Vagina (tissue), 2 donors: ENCODE measurements around the gene ARL5C. TPM values are rescaled to one million over a fixed set of nuclear protein-coding genes. Genes with fewer than 3 reads are reported as not detected.

ENCODE experiments used
- DNase-seq, 2 donors: peaks; one replicate each; pipeline ENCODE4 v3.0.0-alpha.2; 2017; ENCODE audit errors: extremely low spot score in 2 of 2
- H3K27ac ChIP-seq: fragments of 200-600 bp; sonication (generic); one replicate; pipeline ENCODE4 v1.5.1; 2019
- H3K27me3 ChIP-seq: fragments of 200-600 bp; sonication (generic); one replicate; pipeline ENCODE4 v1.5.1; 2019
- H3K36me3 ChIP-seq, 2 donors: fragments of 200-600 bp; sonication (generic); one replicate each; pipeline ENCODE4 v1.5.1; 2017 to 2019
- H3K4me1 ChIP-seq: fragments of 200-600 bp; sonication (generic); one replicate; pipeline ENCODE4 v1.5.1; 2019
- H3K4me3 ChIP-seq, 2 donors: fragments of 200-600 bp; sonication (generic); 1 replicate in 1 of 2; 2 replicates in 1 of 2; pipeline ENCODE4 v1.5.1; 2016 to 2019
- H3K9me3 ChIP-seq: fragments of 200-600 bp; sonication (generic); one replicate; pipeline ENCODE4 v1.5.1; 2019
- CTCF ChIP-seq, 3 experiments: fragments of 450-650 bp in 2 of 3; fragments of 200-600 bp in 1 of 3; sonication (generic) in 1 of 3; IDR thresholded peaks; one replicate each; pipeline ENCODE4 v1.5.1; 2017 to 2019; ENCODE audit warnings: antibody characterized with exemption in 3 of 3, mild to moderate bottlenecking in 2 of 3, moderate library complexity in 2 of 3
- POLR2A ChIP-seq, 2 donors: fragments of 450-650 bp; IDR thresholded peaks; one replicate each; pipeline ENCODE4 v1.6.1; 2017; ENCODE audit warnings: antibody characterized with exemption in 2 of 2, mild to moderate bottlenecking in 2 of 2, moderate library complexity in 2 of 2
- POLR2AphosphoS5 ChIP-seq, 2 donors: sonication (generic); formaldehyde crosslinking; IDR thresholded peaks; one replicate each; pipeline ENCODE4 v1.9.0; 2017; ENCODE audit warnings: antibody characterized with exemption in 2 of 2, mild to moderate bottlenecking in 2 of 2, low read depth in 1 of 2; ENCODE audit not compliant: insufficient read depth in 1 of 2
- intact Hi-C: fragments of 100-400 bp; cut with DNase I; formaldehyde crosslinking; loops from one replicate; pipeline ENCODE4 v1.15.1; 2023
- total RNA-seq: library from RNA; depleted of rRNA; stranded (reverse); fragments of >200 nt; gene quantifications from one replicate; pipeline ENCODE4 v1.2.3, GENCODE V29; 2016

The ARL5C gene
- total RNA-seq, 1 donor from 2014 or later = not detected

- Histone ChIP-seq H3K4me3 (peak overlapping the region; percentile 34 to 39), H3K27ac (peak overlapping the region; percentile 21), H3K4me1 (peaks cover 31% of the 10 kb centered on the region), H3K36me3 (peaks cover 0 to 2% of the 10 kb centered on the region in 2 donors), H3K27me3 (no peaks in the 10 kb centered on the region), H3K9me3 (no peaks in the 10 kb centered on the region)
- TF ChIP-seq CTCF (IDR thresholded peaks at IDR 0.05) (no peak), POLR2AphosphoS5 (IDR thresholded peaks at IDR 0.05; ENCODE audit: insufficient read depth in 1 of 2, low read depth in 1 of 2) (no peak), POLR2A (IDR thresholded peaks at IDR 0.05) (no peak)
- intact Hi-C loops = no loop called here
- no peak for DNase-seq
Observed at GRCh38 chr17:39210093-39210434, 44.1 kb upstream of the ARL5C start.

- no peaks in the 10 kb centered on the region for H3K27me3 ChIP-seq
- no peak for DNase-seq
- no peak for TF ChIP-seq POLR2A (IDR thresholded peaks at IDR 0.05)
- TF ChIP-seq POLR2AphosphoS5 (IDR thresholded peaks at IDR 0.05; ENCODE audit: insufficient read depth in 1 of 2, low read depth in 1 of 2) = peak; percentile 33 to 75
- H3K27ac ChIP-seq = peak overlapping the region; percentile 21
- H3K9me3 ChIP-seq = no peaks in the 10 kb centered on the region
- H3K4me3 ChIP-seq = peak overlapping the region; percentile 34 to 39
- intact Hi-C loops = no loop called here
- H3K4me1 ChIP-seq = peaks cover 31% of the 10 kb centered on the region
- H3K36me3 ChIP-seq = peaks cover 0 to 7% of the 10 kb centered on the region in 2 donors
Observed at GRCh38 chr17:39209317-39210092, 43.5 kb upstream of the ARL5C start.

- Histone ChIP-seq H3K4me3 (no peak overlapping the region), H3K27ac (no peak overlapping the region), H3K27me3 (no peaks in the 10 kb centered on the region), H3K4me1 (peaks cover 31% of the 10 kb centered on the region), H3K9me3 (no peaks in the 10 kb centered on the region), H3K36me3 (peaks cover 0 to 14% of the 10 kb centered on the region in 2 donors)
- no peak for TF ChIP-seq POLR2AphosphoS5 (IDR thresholded peaks at IDR 0.05; ENCODE audit: insufficient read depth in 1 of 2, low read depth in 1 of 2)
- no peak for TF ChIP-seq CTCF (IDR thresholded peaks at IDR 0.05)
- no peak for TF ChIP-seq POLR2A (IDR thresholded peaks at IDR 0.05)
- intact Hi-C loops = no loop called here
- DNase-seq = no peak
Observed at GRCh38 chr17:39208893-39209292, 42.9 kb upstream of the ARL5C start.

- Histone ChIP-seq H3K4me1 (peaks cover 30% of the 10 kb centered on the region), H3K4me3 (no peak overlapping the region), H3K27me3 (no peaks in the 10 kb centered on the region), H3K36me3 (peaks cover 0 to 21% of the 10 kb centered on the region in 2 donors), H3K9me3 (no peaks in the 10 kb centered on the region), H3K27ac (no peak overlapping the region)
- intact Hi-C loops = no loop called here
- TF ChIP-seq CTCF (IDR thresholded peaks at IDR 0.05) (no peak), POLR2A (IDR thresholded peaks at IDR 0.05) (no peak), POLR2AphosphoS5 (IDR thresholded peaks at IDR 0.05; ENCODE audit: insufficient read depth in 1 of 2, low read depth in 1 of 2) (no peak)
- no peak for DNase-seq
Observed at GRCh38 chr17:39208136-39208535, 42.2 kb upstream of the ARL5C start.

- intact Hi-C loops = no loop called here
- no peak for DNase-seq
- peaks cover 0 to 40% of the 10 kb centered on the region in 2 donors for H3K36me3 ChIP-seq
- TF ChIP-seq POLR2A (IDR thresholded peaks at IDR 0.05) (no peak), CTCF (IDR thresholded peaks at IDR 0.05) (no peak), POLR2AphosphoS5 (IDR thresholded peaks at IDR 0.05; ENCODE audit: insufficient read depth in 1 of 2, low read depth in 1 of 2) (no peak)
- H3K27me3 ChIP-seq = no peaks in the 10 kb centered on the region
- peaks cover 33% of the 10 kb centered on the region for H3K4me1 ChIP-seq
- no peak overlapping the region for H3K27ac ChIP-seq
- no peaks in the 10 kb centered on the region for H3K9me3 ChIP-seq
- H3K4me3 ChIP-seq = no peak overlapping the region
Observed at GRCh38 chr17:39205112-39205526, 39.2 kb upstream of the ARL5C start.
